H9 (cell line): ENCODE results near the gene ZNF526. TPM values are rescaled to one million over a fixed set of nuclear protein-coding genes. Genes with fewer than 3 reads are reported as not detected.

Experiments used
- DNase-seq: peaks from one replicate; pipeline ENCODE4 v3.0.0-alpha.2; 2017
- H2AFZ ChIP-seq: one replicate; pipeline ENCODE4 v1.6.1; 2013; ENCODE audit warnings: mild to moderate bottlenecking, low read length, control low read depth, moderate library complexity
- H2AK5ac ChIP-seq: 2 replicates; pipeline ENCODE4 v1.6.1; 2013; ENCODE audit warnings: low read length, control low read depth, mixed read lengths; ENCODE audit not compliant: insufficient read length
- H2BK120ac ChIP-seq: one replicate; pipeline ENCODE4 v1.6.1; 2013; ENCODE audit warnings: low read depth, mild to moderate bottlenecking, low read length, control low read depth, inconsistent platforms; ENCODE audit not compliant: poor library complexity, severe bottlenecking
- H2BK12ac ChIP-seq: 2 replicates; pipeline ENCODE4 v1.6.1; 2013; ENCODE audit warnings: low read length, control low read depth, mixed read lengths, low read depth; ENCODE audit not compliant: insufficient read length
- H2BK15ac ChIP-seq: 2 replicates; pipeline ENCODE4 v1.6.1; 2013; ENCODE audit warnings: low read depth, low read length, control low read depth
- H2BK20ac ChIP-seq: one replicate; pipeline ENCODE4 v1.6.1; 2013; ENCODE audit warnings: low read depth, mild to moderate bottlenecking, low read length, control low read depth, inconsistent platforms; ENCODE audit not compliant: poor library complexity, severe bottlenecking
- H2BK5ac ChIP-seq: 2 replicates; pipeline ENCODE4 v1.6.1; 2013; ENCODE audit warnings: low read length, control low read depth, mixed read lengths; ENCODE audit not compliant: insufficient read length
- H3K14ac ChIP-seq: 2 replicates; pipeline ENCODE4 v1.6.1; 2013; ENCODE audit warnings: low read length, control low read depth; ENCODE audit not compliant: insufficient read depth
- H3K18ac ChIP-seq: 2 replicates; pipeline ENCODE4 v1.6.1; 2013; ENCODE audit warnings: low read depth, mild to moderate bottlenecking, mixed read lengths, low read length, control low read depth; ENCODE audit not compliant: insufficient read length
- H3K23ac ChIP-seq: 2 replicates; pipeline ENCODE4 v1.6.1; 2013; ENCODE audit warnings: low read length, control low read depth, mixed read lengths, low read depth; ENCODE audit not compliant: insufficient read length
- H3K23me2 ChIP-seq: 2 replicates; pipeline ENCODE4 v1.6.1; 2013; ENCODE audit warnings: low read depth, mild to moderate bottlenecking, mixed read lengths, low read length, control low read depth; ENCODE audit not compliant: insufficient read length, poor library complexity, severe bottlenecking
- H3K27ac ChIP-seq: 2 replicates; pipeline ENCODE4 v1.5.1; 2013; ENCODE audit warnings: low read length, control low read depth, mixed read lengths, low read depth; ENCODE audit not compliant: insufficient read length
- H3K27me3 ChIP-seq: 2 replicates; pipeline ENCODE4 v1.6.1; 2013; ENCODE audit warnings: low read length, control low read depth, inconsistent platforms; ENCODE audit not compliant: insufficient read depth
- H3K4ac ChIP-seq: 2 replicates; pipeline ENCODE4 v1.6.1; 2013; ENCODE audit warnings: low read depth, mild to moderate bottlenecking, control low read depth, inconsistent platforms, low read length, moderate library complexity
- H3K4me1 ChIP-seq: 2 replicates; pipeline ENCODE4 v1.6.1; 2013; ENCODE audit warnings: low read length, control low read depth, inconsistent platforms; ENCODE audit not compliant: insufficient read depth
- H3K4me2 ChIP-seq: 2 replicates; pipeline ENCODE4 v1.6.1; 2013; ENCODE audit warnings: low read length, control low read depth, mixed read lengths; ENCODE audit not compliant: insufficient read length, insufficient read depth
- H3K56ac ChIP-seq: 2 replicates; pipeline ENCODE4 v1.6.1; 2013; ENCODE audit warnings: low read depth, mild to moderate bottlenecking, mixed read lengths, low read length, control low read depth; ENCODE audit not compliant: insufficient read length
- H3K79me1 ChIP-seq: 2 replicates; pipeline ENCODE4 v1.6.1; 2013; ENCODE audit warnings: low read depth, mild to moderate bottlenecking, moderate library complexity, low read length, control low read depth, inconsistent platforms; ENCODE audit not compliant: insufficient read depth, poor library complexity, severe bottlenecking
- H3K79me2 ChIP-seq: 2 replicates; pipeline ENCODE4 v1.6.1; 2013; ENCODE audit warnings: low read length, control low read depth, inconsistent platforms; ENCODE audit not compliant: insufficient read depth
- H3K9ac ChIP-seq: 2 replicates; pipeline ENCODE4 v1.6.1; 2013; ENCODE audit warnings: low read length, control low read depth, mixed read lengths; ENCODE audit not compliant: insufficient read length; ENCODE audit errors: extremely low read depth
- H3K9me3 ChIP-seq: one replicate; pipeline ENCODE4 v1.6.1; 2013; ENCODE audit warnings: low read depth, low read length, inconsistent platforms; ENCODE audit not compliant: control insufficient read depth
- H3T11ph ChIP-seq: one replicate; pipeline ENCODE4 v1.6.1; 2013; ENCODE audit warnings: mild to moderate bottlenecking, low read length, control low read depth, inconsistent platforms
- H4K20me1 ChIP-seq: one replicate; pipeline ENCODE4 v1.6.1; 2013; ENCODE audit not compliant: control insufficient read depth, insufficient read length, insufficient read depth
- H4K5ac ChIP-seq: 2 replicates; pipeline ENCODE4 v1.6.1; 2013; ENCODE audit warnings: low read depth, mild to moderate bottlenecking, mixed read lengths, low read length, control low read depth; ENCODE audit not compliant: insufficient read length
- H4K8ac ChIP-seq: replicated peaks from 2 replicates; pipeline ENCODE4 v1.6.1; 2013; ENCODE audit warnings: low read length, control low read depth, mixed read lengths, low read depth; ENCODE audit not compliant: insufficient read length
- H4K91ac ChIP-seq: 2 replicates; pipeline ENCODE4 v1.6.1; 2013; ENCODE audit warnings: low read depth, mild to moderate bottlenecking, moderate library complexity, mixed read lengths, low read length, control low read depth; ENCODE audit not compliant: insufficient read length
- H3K27ac Mint-ChIP-seq, 3 experiments: 2 replicates in 2 of 3; 3 replicates in 1 of 3; pipeline ENCODE4 v1.8.0; 2020 to 2021; ENCODE audit warnings: mixed read lengths in 3 of 3, mild to moderate bottlenecking in 1 of 3, moderate library complexity in 1 of 3
- H3K27me3 Mint-ChIP-seq: 2 replicates; pipeline ENCODE4 v1.8.0; 2021; ENCODE audit warnings: low read depth, mild to moderate bottlenecking, moderate library complexity, mixed read lengths
- H3K36me3 Mint-ChIP-seq, 3 experiments: 2 replicates in 2 of 3; 3 replicates in 1 of 3; pipeline ENCODE4 v1.8.0; 2020 to 2021; ENCODE audit warnings: low read depth in 3 of 3, mixed read lengths in 3 of 3; ENCODE audit not compliant: insufficient read depth in 1 of 3
- H3K4me1 Mint-ChIP-seq, 2 experiments: 2 replicates each; pipeline ENCODE4 v1.8.0; 2020; ENCODE audit warnings: mixed read lengths in 2 of 2
- H3K4me3 Mint-ChIP-seq, 2 experiments: 2 replicates in 1 of 2; 3 replicates in 1 of 2; pipeline ENCODE4 v1.8.0; 2020 to 2021; ENCODE audit warnings: mild to moderate bottlenecking in 2 of 2, mixed read lengths in 2 of 2, moderate library complexity in 1 of 2
- H3K9me3 Mint-ChIP-seq, 2 experiments: 2 replicates in 1 of 2; 3 replicates in 1 of 2; pipeline ENCODE4 v1.8.0; 2020; ENCODE audit warnings: mild to moderate bottlenecking in 2 of 2, mixed read lengths in 2 of 2, moderate library complexity in 1 of 2
- CTCF ChIP-seq: fragments of 200-600 bp; sonication (generic); conservative IDR thresholded peaks from 3 replicates; pipeline ENCODE4 v1.8.0; 2021; ENCODE audit warnings: antibody characterized with exemption, mild to moderate bottlenecking
- WGBS: extraction: QIAGEN DNeasy Blood & Tissue Kit; methylation state at CpG from one replicate; pipeline ENCODE4 v1.1.7; 2013; ENCODE audit warnings: missing lambda C conversion rate, low lambda C conversion rate, mixed read lengths; ENCODE audit not compliant: insufficient read length; ENCODE audit errors: extremely low coverage; 5-methylcytosine and 5-hydroxymethylcytosine counted together
- total RNA-seq: library from RNA; stranded (reverse); gene quantifications from 2 replicates; pipeline ENCODE4 v1.2.1, GENCODE V29; 2021

Gene ZNF526
- total RNA-seq, 1 experiment from 2014 or later = 20.5 TPM

GRCh38 chr19:42177686-42178019, 42.5 kb upstream of the ZNF526 start:
- Histone ChIP-seq H3K23ac (no peak overlapping the region), H3K14ac (no peak overlapping the region; the same call in 1 of the 2 replicates), H2BK20ac (no peak overlapping the region), H3K79me2 (no peaks in the 10 kb centered on the region), H2AFZ (no peak overlapping the region), H3K18ac (no peak overlapping the region), H3K4ac (no peak overlapping the region), H3K56ac (no peak overlapping the region), H2AK5ac (no peak overlapping the region), H2BK15ac (no peak overlapping the region), H3K27me3 (peaks cover 42% of the 10 kb centered on the region), H4K5ac (no peak overlapping the region), H3K9ac (no peak overlapping the region), H4K8ac (no peak overlapping the region), H3T11ph (no peak overlapping the region), H2BK120ac (no peak overlapping the region), H3K9me3 (no peaks in the 10 kb centered on the region), H3K79me1 (no peaks in the 10 kb centered on the region), H4K91ac (no peak overlapping the region), H4K20me1 (no peaks in the 10 kb centered on the region), H2BK12ac (no peak overlapping the region), H3K4me2 (peak overlapping the region; percentile 44), H3K23me2 (peaks cover 14% of the 10 kb centered on the region), H3K4me1 (no peaks in the 10 kb centered on the region), H2BK5ac (no peak overlapping the region), H3K27ac (no peak overlapping the region)
- H3K36me3 Mint-ChIP-seq = no peaks in the 10 kb centered on the region
- H3K4me1 Mint-ChIP-seq = peaks cover 11 to 24% of the 10 kb centered on the region in 2 experiments
- TF ChIP-seq CTCF = no peak
- H3K27me3 Mint-ChIP-seq = peaks cover 51% of the 10 kb centered on the region
- H3K9me3 Mint-ChIP-seq = no peaks in the 10 kb centered on the region
- no peak overlapping the region for H3K27ac Mint-ChIP-seq
- no CpG with 5 or more reads among the region's 3 CpGs for WGBS
- H3K4me3 Mint-ChIP-seq = no peak overlapping the region
- no peak for DNase-seq
